SJCRH30 (cell line): ENCODE data around the gene BCAP29. TPM values are rescaled to one million over a fixed set of nuclear protein-coding genes. Genes with fewer than 3 reads are reported as not detected.
"Not testable (repeated sequence)": the region's sequence is repeated elsewhere in the genome, so short reads cannot be mapped to it uniquely, and the experiment has no call there.

Experiments
- DNase-seq, 2 experiments: peaks; one replicate each; pipeline ENCODE4 v3.0.0-alpha.2; 2015 to 2020
- H3K27ac ChIP-seq: fragments of 250-450 bp; sonication (Bioruptor Pico); 2 replicates; pipeline ENCODE4 v1.5.1; 2020; ENCODE audit warnings: mild to moderate bottlenecking, moderate library complexity
- H3K27me3 ChIP-seq: fragments of 250-450 bp; sonication (Bioruptor Pico); 2 replicates; pipeline ENCODE4 v1.5.1; 2020; ENCODE audit warnings: mild to moderate bottlenecking, moderate library complexity
- H3K36me3 ChIP-seq: fragments of 250-450 bp; sonication (Bioruptor Pico); 2 replicates; pipeline ENCODE4 v1.5.1; 2020; ENCODE audit warnings: mild to moderate bottlenecking, moderate library complexity
- H3K4me1 ChIP-seq: fragments of 250-450 bp; sonication (Bioruptor Pico); 2 replicates; pipeline ENCODE4 v1.5.1; 2020; ENCODE audit warnings: mild to moderate bottlenecking, moderate library complexity
- H3K4me3 ChIP-seq: fragments of 250-450 bp; sonication (Bioruptor Pico); 2 replicates; pipeline ENCODE4 v1.5.1; 2020; ENCODE audit warnings: mild to moderate bottlenecking, moderate library complexity
- H3K9me3 ChIP-seq: fragments of 250-450 bp; sonication (Bioruptor Pico); replicated peaks from 2 replicates; pipeline ENCODE4 v1.5.1; 2020; ENCODE audit warnings: mild to moderate bottlenecking, moderate library complexity
- total RNA-seq: library from RNA; depleted of rRNA; stranded (reverse); fragments of >200 nt; shearing (Covaris generic); gene quantifications from 2 replicates; pipeline ENCODE4 v1.2.3, GENCODE V29; 2014; rRNA removed

The BCAP29 gene
- total RNA-seq: 66.8 and 71.3 TPM in 2 replicates

- Histone ChIP-seq H3K27me3 (no peaks in the 10 kb centered on the region), H3K9me3 (no peaks in the 10 kb centered on the region), H3K27ac (peak within 1 kb of the TSS; percentile 74), H3K4me3 (peak within 1 kb of the TSS; percentile 87), H3K4me1 (0 out of 2 replicates have a peak, but pooled peaks cover 2% of the 10 kb centered on the region), H3K36me3 (peaks cover under 1% of the 10 kb centered on the region; the same call in 1 of the 2 replicates)
- DNase-seq: peak; percentile 82 to 85
These were observed at the start of gene BCAP29 for GRCh38 chr7:107579885-107580715. BCAP29 (plus strand) TSS chr7:107580246; CDS start chr7:107580773, 527 bp downstream.

- Histone ChIP-seq H3K27me3 (no peaks in the 10 kb centered on the region), H3K9me3 (no peaks in the 10 kb centered on the region), H3K4me1 (no peaks in the 10 kb centered on the region), H3K4me3 (no peak overlapping the region), H3K36me3 (peaks cover 6% of the 10 kb centered on the region; the same call in 1 of the 2 replicates), H3K27ac (no peak overlapping the region)
- DNase-seq: no peak
These were observed 49.3 kb upstream of the BCAP29 start for GRCh38 chr7:107530751-107531150.

GRCh38 chr7:107534139-107534538 is 45.9 kb upstream of the BCAP29 start:
- Histone ChIP-seq H3K27ac (no peak overlapping the region), H3K9me3 (peaks cover 8% of the 10 kb centered on the region), H3K36me3 (peaks cover 10% of the 10 kb centered on the region), H3K4me1 (no peaks in the 10 kb centered on the region), H3K27me3 (no peaks in the 10 kb centered on the region), H3K4me3 (no peak overlapping the region)
- no peak for DNase-seq

- not testable (repeated sequence) for H3K27ac ChIP-seq, H3K9me3 ChIP-seq, H3K4me1 ChIP-seq, DNase-seq, H3K4me3 ChIP-seq, H3K27me3 ChIP-seq, H3K36me3 ChIP-seq
These were observed 42.8 kb upstream of the BCAP29 start for GRCh38 chr7:107537228-107537627.

GRCh38 chr7:107538001-107538400 is 42.0 kb upstream of the BCAP29 start:
- Histone ChIP-seq H3K27me3 (no peaks in the 10 kb centered on the region), H3K4me3 (no peak overlapping the region), H3K9me3 (peaks cover 8% of the 10 kb centered on the region), H3K27ac (no peak overlapping the region), H3K36me3 (peaks cover 6% of the 10 kb centered on the region), H3K4me1 (no peaks in the 10 kb centered on the region)
- DNase-seq: no peak

GRCh38 chr7:107543338-107543993 is 36.6 kb upstream of the BCAP29 start:
- no peak for DNase-seq
- H3K36me3 ChIP-seq: peaks cover 33% of the 10 kb centered on the region
- no peaks in the 10 kb centered on the region for H3K4me1 ChIP-seq
- no peaks in the 10 kb centered on the region for H3K27me3 ChIP-seq
- peaks cover 14% of the 10 kb centered on the region; the same call in 1 of the 2 replicates for H3K9me3 ChIP-seq
- H3K4me3 ChIP-seq: no peak overlapping the region
- H3K27ac ChIP-seq: no peak overlapping the region

- no peaks in the 10 kb centered on the region for H3K27me3 ChIP-seq
- DNase-seq: no peak
- peaks cover 33% of the 10 kb centered on the region for H3K36me3 ChIP-seq
- peaks cover 14% of the 10 kb centered on the region; the same call in 1 of the 2 replicates for H3K9me3 ChIP-seq
- H3K27ac ChIP-seq: no peak overlapping the region
- no peaks in the 10 kb centered on the region for H3K4me1 ChIP-seq
- H3K4me3 ChIP-seq: no peak overlapping the region
These were observed 35.0 kb upstream of the BCAP29 start for GRCh38 chr7:107544848-107545591.

GRCh38 chr7:107551936-107552335 is 28.1 kb upstream of the BCAP29 start:
- no peaks in the 10 kb centered on the region for H3K4me1 ChIP-seq
- no peaks in the 10 kb centered on the region for H3K9me3 ChIP-seq
- peaks cover 19% of the 10 kb centered on the region for H3K36me3 ChIP-seq
- no peak for DNase-seq
- no peak overlapping the region for H3K27ac ChIP-seq
- no peaks in the 10 kb centered on the region for H3K27me3 ChIP-seq
- no peak overlapping the region for H3K4me3 ChIP-seq

GRCh38 chr7:107555893-107556292 is 24.2 kb upstream of the BCAP29 start:
- Histone ChIP-seq H3K4me1 (peaks cover 11% of the 10 kb centered on the region), H3K9me3 (no peaks in the 10 kb centered on the region), H3K4me3 (no peak overlapping the region), H3K27ac (no peak overlapping the region), H3K27me3 (no peaks in the 10 kb centered on the region), H3K36me3 (peaks cover 19% of the 10 kb centered on the region)
- no peak for DNase-seq

- H3K4me1 ChIP-seq: peaks cover 11% of the 10 kb centered on the region
- no peaks in the 10 kb centered on the region for H3K27me3 ChIP-seq
- no peak overlapping the region for H3K4me3 ChIP-seq
- peak overlapping the region; percentile 19 for H3K27ac ChIP-seq
- peak in 1 of 2 experiments; percentile 30 for DNase-seq
- peaks cover 15% of the 10 kb centered on the region for H3K36me3 ChIP-seq
- H3K9me3 ChIP-seq: no peaks in the 10 kb centered on the region
These were observed 20.2 kb upstream of the BCAP29 start for GRCh38 chr7:107559864-107560263.

GRCh38 chr7:107560898-107561516 is 19.0 kb upstream of the BCAP29 start:
- no peaks in the 10 kb centered on the region for H3K9me3 ChIP-seq
- no peak overlapping the region for H3K4me3 ChIP-seq
- H3K4me1 ChIP-seq: peaks cover 11% of the 10 kb centered on the region
- H3K27me3 ChIP-seq: no peaks in the 10 kb centered on the region
- no peak for DNase-seq
- H3K27ac ChIP-seq: no peak overlapping the region
- peaks cover 9% of the 10 kb centered on the region for H3K36me3 ChIP-seq

GRCh38 chr7:107563081-107563774 is 16.8 kb upstream of the BCAP29 start:
- H3K27ac ChIP-seq: peak overlapping the region; percentile 75
- no peak for DNase-seq
- peak overlapping the region; percentile 88 for H3K4me3 ChIP-seq

GRCh38 chr7:107563775-107564552 is 16.1 kb upstream of the BCAP29 start, which contains the start of the genes COG5 and DUS4L:
COG5 (minus strand) TSS chr7:107563920; CDS start chr7:107563896, 24 bp downstream.
DUS4L (plus strand) TSS chr7:107563971; CDS start chr7:107567071, 3,100 bp downstream.
- Histone ChIP-seq H3K4me3 (peak within 1 kb of the TSS; percentile 88), H3K36me3 (no peaks in the 10 kb centered on the region; the same call in 1 of the 2 replicates), H3K9me3 (no peaks in the 10 kb centered on the region), H3K27me3 (no peaks in the 10 kb centered on the region), H3K27ac (peak within 1 kb of the TSS; percentile 75), H3K4me1 (peaks cover 11% of the 10 kb centered on the region)
- peak; percentile 77 to 85 for DNase-seq

More at GRCh38 chr7:107563081-107563774, 16.8 kb upstream of the BCAP29 start:
- Histone ChIP-seq H3K36me3 (no peaks in the 10 kb centered on the region; the same call in 1 of the 2 replicates), H3K9me3 (no peaks in the 10 kb centered on the region), H3K4me1 (peaks cover 11% of the 10 kb centered on the region), H3K27me3 (no peaks in the 10 kb centered on the region)
